Keratinocyte (primary cell): ENCODE results near the gene RIPOR2. TPM values are rescaled to one million over a fixed set of nuclear protein-coding genes. Genes with fewer than 3 reads are reported as not detected.

Source experiments
- DNase-seq: peaks from one replicate; pipeline ENCODE4 v3.0.0-alpha.2; 2011; ENCODE audit warnings: low read depth, missing footprints, low spot score
- FAIRE-seq: peaks from 2 replicates; lab custom pipeline; 2011; peaks lifted over from hg19 to GRCh38; lab: Jason Lieb, UNC
- H2AFZ ChIP-seq: 2 replicates; pipeline ENCODE4 v1.6.0; 2012; ENCODE audit warnings: low read length, control low read depth, inconsistent platforms; ENCODE audit not compliant: control insufficient read depth
- H3K27ac ChIP-seq: 2 replicates; pipeline ENCODE4 v1.5.1; 2011; ENCODE audit warnings: low read length; ENCODE audit not compliant: control insufficient read depth, insufficient read depth
- H3K27me3 ChIP-seq: 3 replicates; pipeline ENCODE4 v1.6.0; 2011; ENCODE audit warnings: low read length; ENCODE audit not compliant: control insufficient read depth, insufficient read depth; ENCODE audit errors: extremely low read depth
- H3K36me3 ChIP-seq, 2 experiments: 2 replicates in 1 of 2; 3 replicates in 1 of 2; pipeline ENCODE4 v1.5.1; 2011; ENCODE audit warnings: low read length in 2 of 2, mild to moderate bottlenecking in 1 of 2; ENCODE audit not compliant: control insufficient read depth in 2 of 2, insufficient read depth in 2 of 2; ENCODE audit errors: extremely low read depth in 1 of 2
- H3K4me1 ChIP-seq: 3 replicates; pipeline ENCODE4 v1.5.1; 2011; ENCODE audit warnings: low read length; ENCODE audit not compliant: control insufficient read depth, insufficient read depth; ENCODE audit errors: extremely low read depth
- H3K4me2 ChIP-seq: 3 replicates; pipeline ENCODE4 v1.6.0; 2011; ENCODE audit warnings: low read depth, low read length; ENCODE audit not compliant: control insufficient read depth, insufficient read depth; ENCODE audit errors: extremely low read depth
- H3K4me3 ChIP-seq, 3 experiments: fragments of 200-600 bp in 1 of 3; sonication (generic) in 1 of 3; 2 replicates in 2 of 3; 3 replicates in 1 of 3; pipeline ENCODE4 v1.5.1; 2011 to 2016; ENCODE audit warnings: low read length in 3 of 3, mild to moderate bottlenecking in 3 of 3, control low read depth in 2 of 3, inconsistent platforms in 1 of 3, low read depth in 1 of 3, mixed read lengths in 1 of 3, mixed run types in 1 of 3, moderate library complexity in 1 of 3; ENCODE audit not compliant: control insufficient read depth in 2 of 3, insufficient read depth in 2 of 3; ENCODE audit errors: extremely low read depth in 1 of 3
- H3K79me2 ChIP-seq: 2 replicates; pipeline ENCODE4 v1.6.0; 2012; ENCODE audit warnings: low read length; ENCODE audit not compliant: control insufficient read depth, insufficient read depth
- H3K9ac ChIP-seq: 3 replicates; pipeline ENCODE4 v1.6.0; 2011; ENCODE audit warnings: low read length; ENCODE audit not compliant: control insufficient read depth, insufficient read depth; ENCODE audit errors: extremely low read depth
- H3K9me1 ChIP-seq: 3 replicates; pipeline ENCODE4 v1.6.0; 2011; ENCODE audit warnings: low read length; ENCODE audit not compliant: control insufficient read depth, insufficient read depth; ENCODE audit errors: extremely low read depth
- H3K9me3 ChIP-seq: 2 replicates; pipeline ENCODE4 v1.5.1; 2012; ENCODE audit warnings: low read depth, low read length; ENCODE audit not compliant: control insufficient read depth
- H4K20me1 ChIP-seq: 3 replicates; pipeline ENCODE4 v1.6.0; 2011; ENCODE audit warnings: low read length; ENCODE audit not compliant: control insufficient read depth, insufficient read depth; ENCODE audit errors: extremely low read depth
- CTCF ChIP-seq, 3 experiments: IDR thresholded peaks in 1 of 3; conservative IDR thresholded peaks in 1 of 3; optimal IDR thresholded peaks in 1 of 3; 2 replicates in 2 of 3; 3 replicates in 1 of 3; pipeline versions ENCODE3 to v1.5.1; 2011; ENCODE audit warnings: low read length in 3 of 3, mild to moderate bottlenecking in 3 of 3, moderate library complexity in 2 of 3, control low read depth in 1 of 3, inconsistent platforms in 1 of 3; ENCODE audit not compliant: insufficient read depth in 2 of 3; ENCODE audit errors: extremely low read depth in 1 of 3
- EZH2 ChIP-seq: IDR thresholded peaks from one replicate; pipeline ENCODE4 v1.6.1; 2012; ENCODE audit warnings: inconsistent platforms, mild to moderate bottlenecking, low read length, moderate library complexity
- dilution Hi-C: fragments of 300-500 bp; cut with MboI; formaldehyde crosslinking; loops from one replicate; pipeline ENCODE4 v1.7.0; 2020; ENCODE audit warnings: low sequenced_read_pairs; ENCODE audit not compliant: extremely low pct_ligation_motif_present
- polyA plus RNA-seq, 5 experiments: library from polyadenylated mRNA; depleted of rRNA in 3 of 5; stranded (reverse) in 3 of 5; stranded (forward) in 1 of 5; unstranded in 1 of 5; fragments of >200 nt; gene quantifications; 1 replicate in 1 of 5; 2 replicates in 3 of 5; 3 replicates in 1 of 5; pipeline versions ENCODE4 v1.2.1 to v1.2.3, GENCODE V29; 2011 to 2012; ENCODE audit warnings: missing spikeins in 2 of 5, low read depth in 1 of 5, low replicate concordance in 1 of 5

The RIPOR2 gene
- polyA plus RNA-seq, 1 donor (not counting 4 experiments of a cell fraction or from before 2014, with no cell fraction given), result 0.07 TPM

DNA sequence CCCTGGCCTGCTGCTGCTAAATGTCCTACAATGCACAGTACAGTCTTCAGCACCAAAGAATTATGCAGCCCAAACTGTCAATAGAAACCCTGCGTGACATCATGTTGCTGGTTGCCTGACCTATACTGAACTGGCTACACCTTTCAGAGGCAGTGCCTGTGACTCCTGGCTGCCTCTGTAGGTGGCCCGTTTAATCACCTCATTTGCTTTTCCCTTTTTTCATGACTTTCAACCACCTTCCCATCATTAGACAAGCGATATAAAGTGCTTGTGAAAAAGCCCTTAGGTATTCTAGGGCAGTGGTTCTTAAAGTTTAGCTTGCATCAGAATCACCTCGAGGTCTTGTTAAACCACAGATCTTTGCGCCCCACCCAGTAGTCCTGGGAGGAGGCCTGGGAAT, 33.0 kb upstream of the RIPOR2 start:
- H3K9ac ChIP-seq, result no peak overlapping the region
- no peak overlapping the region for H3K27ac ChIP-seq
- no peak for DNase-seq
- no peaks in the 10 kb centered on the region for H3K9me3 ChIP-seq
- no peak for TF ChIP-seq EZH2
- TF ChIP-seq CTCF (optimal IDR thresholded peaks at IDR 0.05 in 1 of 3, IDR thresholded peaks at IDR 0.05 in 1 of 3, conservative IDR thresholded peaks at IDR 0.05 in 1 of 3; ENCODE audit: extremely low read depth in 1 of 3, insufficient read depth in 2 of 3, low read length in 3 of 3), result no peak
- no peak overlapping the region for H2AFZ ChIP-seq
- no peak overlapping the region for H3K4me3 ChIP-seq
- no peak for FAIRE-seq
- no peak overlapping the region for H3K4me2 ChIP-seq
- dilution Hi-C loops, result no loop called here
- H3K27me3 ChIP-seq, result no peaks in the 10 kb centered on the region
- H4K20me1 ChIP-seq, result no peaks in the 10 kb centered on the region
- H3K79me2 ChIP-seq, result no peaks in the 10 kb centered on the region
- H3K4me1 ChIP-seq, result no peaks in the 10 kb centered on the region
- H3K9me1 ChIP-seq, result no peaks in the 10 kb centered on the region
- H3K36me3 ChIP-seq, result no peaks in the 10 kb centered on the region

DNA sequence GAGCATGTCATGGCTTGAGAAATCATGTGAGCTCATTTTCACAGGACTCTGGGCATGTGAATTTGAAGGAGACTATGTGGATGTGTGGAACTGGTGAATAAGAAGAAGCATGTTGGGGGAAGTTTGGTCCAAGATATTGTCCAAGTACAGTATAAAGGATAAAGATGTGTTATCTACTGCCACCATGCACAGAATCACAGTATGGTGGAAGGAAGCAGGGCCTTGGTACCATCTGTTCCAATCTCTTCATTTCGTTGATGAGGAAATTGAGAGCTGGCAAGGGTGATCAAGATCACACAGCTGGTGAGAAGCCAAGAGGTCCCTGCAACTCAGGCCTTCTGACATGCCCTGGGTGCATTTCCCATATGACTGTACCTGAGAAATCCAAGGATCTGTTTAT, 31.5 kb upstream of the RIPOR2 start:
- no peaks in the 10 kb centered on the region for H3K4me1 ChIP-seq
- no peaks in the 10 kb centered on the region for H4K20me1 ChIP-seq
- no peaks in the 10 kb centered on the region for H3K9me3 ChIP-seq
- H3K4me3 ChIP-seq, result no peak overlapping the region
- H3K27ac ChIP-seq, result no peak overlapping the region
- H3K36me3 ChIP-seq, result no peaks in the 10 kb centered on the region
- dilution Hi-C loops, result no loop called here
- H2AFZ ChIP-seq, result no peak overlapping the region
- H3K27me3 ChIP-seq, result no peaks in the 10 kb centered on the region
- H3K9me1 ChIP-seq, result no peaks in the 10 kb centered on the region
- TF ChIP-seq CTCF (optimal IDR thresholded peaks at IDR 0.05 in 1 of 3, IDR thresholded peaks at IDR 0.05 in 1 of 3, conservative IDR thresholded peaks at IDR 0.05 in 1 of 3; ENCODE audit: extremely low read depth in 1 of 3, insufficient read depth in 2 of 3, low read length in 3 of 3) (no peak), EZH2 (no peak)
- no peak overlapping the region for H3K9ac ChIP-seq
- no peak for DNase-seq
- no peak for FAIRE-seq
- no peak overlapping the region for H3K4me2 ChIP-seq
- no peaks in the 10 kb centered on the region for H3K79me2 ChIP-seq
